Measurements from ENCODE around the gene LSM10.

The LSM10 gene

DNA sequence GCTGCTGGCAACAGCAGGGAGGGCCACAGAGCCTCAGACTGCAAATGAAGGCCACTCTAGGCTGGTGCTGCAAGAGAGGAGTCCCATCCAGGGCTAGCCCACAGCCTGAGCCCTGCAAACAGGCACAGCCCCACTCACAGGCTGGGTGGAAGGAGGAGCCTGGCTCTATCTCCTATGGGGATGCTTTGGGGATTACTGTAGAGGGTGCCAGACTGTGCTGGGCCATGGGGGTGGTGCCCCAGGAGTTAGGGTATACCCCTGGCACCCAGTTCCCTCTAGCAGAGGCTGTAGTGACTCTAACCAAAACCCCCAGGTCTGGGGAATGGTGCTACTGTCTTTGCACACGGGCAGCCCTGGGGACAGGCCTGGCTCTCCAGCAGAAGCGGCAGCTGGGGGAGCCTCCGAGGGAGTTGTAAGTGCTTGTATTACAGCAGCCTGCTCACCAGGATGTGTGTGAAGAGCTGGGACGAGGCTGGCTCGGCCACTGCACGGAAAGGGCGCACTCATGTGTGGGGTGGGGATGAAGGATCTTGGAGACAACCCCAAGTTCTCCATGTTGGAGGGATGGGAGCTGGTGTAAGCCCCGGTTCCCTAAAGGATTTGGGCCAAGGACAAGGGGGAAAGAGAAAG, 50.9 kb downstream of the LSM10 start:
- no peak for DNase-seq (ENCODE audit: low spot score)
- Mint-ChIP-seq H3K27ac (peak overlapping the region; percentile 10), H3K27me3 (ENCODE audit: low read depth) (no peaks in the 10 kb centered on the region), H3K4me1 (ENCODE audit: low read depth) (peaks cover 11% of the 10 kb centered on the region), H3K9me3 (no peaks in the 10 kb centered on the region), H3K4me3 (no peak overlapping the region), H3K36me3 (ENCODE audit: low read depth) (peaks cover 31% of the 10 kb centered on the region)

DNA sequence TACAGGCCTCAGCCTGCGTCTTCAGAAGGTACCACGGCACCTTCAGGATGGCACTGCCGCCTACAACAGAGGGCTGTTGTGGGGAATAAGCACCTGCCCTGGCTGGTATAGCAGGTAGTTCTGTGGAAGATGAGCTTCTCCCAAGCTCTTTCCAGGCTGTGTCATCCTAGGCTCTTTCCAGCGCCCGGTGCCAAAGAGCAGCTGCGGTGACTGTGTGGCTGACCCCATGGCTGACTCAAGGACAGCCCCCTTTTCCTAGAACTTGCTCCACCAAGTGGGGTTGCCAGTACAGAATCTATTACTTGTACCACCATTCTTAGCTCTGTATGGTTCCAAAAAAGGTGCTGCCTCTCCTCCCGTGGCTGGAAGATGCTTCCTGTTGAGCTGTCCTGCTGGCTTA, 52.4 kb downstream of the LSM10 start:
- Mint-ChIP-seq H3K27ac (no peak overlapping the region), H3K36me3 (ENCODE audit: low read depth) (peaks cover 36% of the 10 kb centered on the region), H3K4me3 (no peak overlapping the region), H3K9me3 (no peaks in the 10 kb centered on the region), H3K27me3 (ENCODE audit: low read depth) (no peaks in the 10 kb centered on the region), H3K4me1 (ENCODE audit: low read depth) (peaks cover 2% of the 10 kb centered on the region)
- no peak for DNase-seq (ENCODE audit: low spot score)

GRCh38 chr1:36344395-36344680, 53.4 kb downstream of the LSM10 start:
- Mint-ChIP-seq H3K9me3 (no peaks in the 10 kb centered on the region), H3K4me3 (no peak overlapping the region), H3K27ac (no peak overlapping the region), H3K36me3 (ENCODE audit: low read depth) (peaks cover 33% of the 10 kb centered on the region), H3K4me1 (ENCODE audit: low read depth) (no peaks in the 10 kb centered on the region), H3K27me3 (ENCODE audit: low read depth) (no peaks in the 10 kb centered on the region)
- DNase-seq (ENCODE audit: low spot score) = no peak

- Mint-ChIP-seq H3K27ac (no peak overlapping the region), H3K36me3 (ENCODE audit: low read depth) (peaks cover 33% of the 10 kb centered on the region), H3K4me1 (ENCODE audit: low read depth) (peaks cover 3% of the 10 kb centered on the region), H3K4me3 (no peak overlapping the region), H3K27me3 (ENCODE audit: low read depth) (no peaks in the 10 kb centered on the region), H3K9me3 (no peaks in the 10 kb centered on the region)
- no peak for DNase-seq (ENCODE audit: low spot score)
Observed at GRCh38 chr1:36343651-36344394, 53.9 kb downstream of the LSM10 start.

Measured in T-helper 2 cell treated with Interferon-gamma antibody and Interleukin-4, amounts not matched to agents 5 μg/mL and 100 μg/mL, for 36 hours (primary cell).